H1 (cell line): ENCODE results near the gene POLG. TPM values are rescaled to one million over a fixed set of nuclear protein-coding genes. Genes with fewer than 3 reads are reported as not detected.
A peak's percentile ranks its signal among the peaks of the same experiment; 100 is the strongest.

Experiments
- CTCF ChIA-PET: fragments of 300-600 bp; sonication (Branson Sonifier 250); formaldehyde crosslinking; loops from one replicate; lab custom pipeline; 2021; ENCODE audit not compliant: partially characterized antibody; lab: Charles Lee
- POLR2A ChIA-PET: fragments of 300-600 bp; sonication (Branson Sonifier 250); formaldehyde crosslinking; loops from one replicate; lab custom pipeline; 2021; ENCODE audit warnings: inconsistent platforms; ENCODE audit not compliant: partially characterized antibody; lab: Charles Lee
- DNase-seq, 2 experiments: peaks; one replicate each; pipeline versions ENCODE4 v3.0.0 to v3.0.0-alpha.2; 2010 to 2022; ENCODE audit warnings: low spot score in 2 of 2, low read depth in 1 of 2, mixed read lengths in 1 of 2
- FAIRE-seq: peaks from 2 replicates; lab custom pipeline; 2011; peaks lifted over from hg19 to GRCh38; lab: Jason Lieb, UNC
- H2AFZ ChIP-seq: 2 replicates; pipeline ENCODE4 v1.8.1; 2012; ENCODE audit warnings: low read length, inconsistent platforms
- H2AK5ac ChIP-seq: 2 replicates; pipeline ENCODE4 v1.6.1; 2013; ENCODE audit warnings: low read depth, low read length
- H2BK120ac ChIP-seq: replicated peaks from 2 replicates; pipeline ENCODE3; 2013; ENCODE audit warnings: low read depth, low read length, inconsistent platforms
- H2BK12ac ChIP-seq: 2 replicates; pipeline ENCODE4 v1.6.1; 2013; ENCODE audit warnings: low read depth, low read length
- H2BK15ac ChIP-seq: 2 replicates; pipeline ENCODE4 v1.6.1; 2013; ENCODE audit warnings: low read length
- H2BK20ac ChIP-seq: 2 replicates; pipeline ENCODE4 v1.6.1; 2013; ENCODE audit warnings: low read length
- H2BK5ac ChIP-seq: 2 replicates; pipeline ENCODE4 v1.6.1; 2013; ENCODE audit warnings: low read depth, low read length
- H3K14ac ChIP-seq: 2 replicates; pipeline ENCODE4 v1.6.1; 2013; ENCODE audit warnings: inconsistent platforms; ENCODE audit not compliant: insufficient read length
- H3K18ac ChIP-seq: 2 replicates; pipeline ENCODE4 v1.6.1; 2013; ENCODE audit warnings: low read length; ENCODE audit errors: extremely low read depth
- H3K23ac ChIP-seq: 2 replicates; pipeline ENCODE4 v1.6.1; 2013; ENCODE audit warnings: inconsistent platforms; ENCODE audit not compliant: insufficient read length
- H3K23me2 ChIP-seq: 2 replicates; pipeline ENCODE4 v1.6.1; 2013; ENCODE audit warnings: low read depth, low read length
- H3K27ac ChIP-seq: 2 replicates; pipeline ENCODE4 v1.6.1; 2011; ENCODE audit warnings: low read depth, low read length, inconsistent platforms
- H3K27me3 ChIP-seq, 4 experiments: replicated peaks in 1 of 4; 1 replicate in 1 of 4; 2 replicates in 3 of 4; pipeline versions ENCODE4 v1.6.1 to v1.8.1; 2011 to 2013; ENCODE audit warnings: low read length in 3 of 4, mild to moderate bottlenecking in 3 of 4, inconsistent platforms in 2 of 4, mixed read lengths in 2 of 4, moderate library complexity in 1 of 4; ENCODE audit not compliant: control insufficient read depth in 3 of 4, insufficient read depth in 3 of 4; ENCODE audit errors: extremely low read depth in 1 of 4
- H3K36me3 ChIP-seq, 4 experiments: 2 replicates each; pipeline versions ENCODE4 v1.6.1 to v1.8.1; 2011 to 2013; ENCODE audit warnings: mild to moderate bottlenecking in 4 of 4, low read length in 3 of 4, moderate library complexity in 2 of 4, control low read depth in 1 of 4, inconsistent platforms in 1 of 4; ENCODE audit not compliant: insufficient read depth in 4 of 4, control insufficient read depth in 2 of 4
- H3K4ac ChIP-seq: replicated peaks from 2 replicates; pipeline ENCODE3; 2013; ENCODE audit warnings: low read length, low read depth, mixed read lengths, inconsistent platforms; ENCODE audit not compliant: insufficient read length
- H3K4me1 ChIP-seq, 4 experiments: replicated peaks in 1 of 4; 1 replicate in 1 of 4; 2 replicates in 3 of 4; pipeline versions ENCODE4 v1.6.1 to v1.8.1; 2011 to 2013; ENCODE audit warnings: low read length in 3 of 4, inconsistent platforms in 2 of 4, mixed read lengths in 1 of 4; ENCODE audit not compliant: insufficient read depth in 4 of 4, control insufficient read depth in 3 of 4
- H3K4me2 ChIP-seq, 2 experiments: 2 replicates each; pipeline versions ENCODE4 v1.6.1 to v1.8.1; 2011 to 2013; ENCODE audit warnings: low read depth in 2 of 2, low read length in 2 of 2, control low read depth in 1 of 2, inconsistent platforms in 1 of 2, mild to moderate bottlenecking in 1 of 2; ENCODE audit not compliant: insufficient read depth in 1 of 2
- H3K4me3 ChIP-seq, 4 experiments: fragments of 200-600, 300-600 bp in 1 of 4; sonication (generic), shearing (Covaris generic), sonication (Bioruptor Twin) in 1 of 4; 2 replicates each; pipeline versions ENCODE4 v1.5.1 to v1.8.1; 2011 to 2016; ENCODE audit warnings: low read length in 4 of 4, low read depth in 3 of 4, control low read depth in 2 of 4, inconsistent platforms in 2 of 4, mild to moderate bottlenecking in 2 of 4, mixed read lengths in 1 of 4, moderate library complexity in 1 of 4; ENCODE audit not compliant: insufficient read depth in 2 of 4; ENCODE audit errors: extremely low read depth in 1 of 4
- H3K56ac ChIP-seq: replicated peaks from 2 replicates; pipeline ENCODE3; 2013; ENCODE audit warnings: low read depth, mild to moderate bottlenecking, mixed read lengths, low read length, inconsistent platforms; ENCODE audit not compliant: insufficient read length
- H3K79me1 ChIP-seq: 2 replicates; pipeline ENCODE4 v1.6.1; 2013; ENCODE audit warnings: low read depth, low read length, control low read depth
- H3K79me2 ChIP-seq, 2 experiments: 2 replicates each; pipeline versions ENCODE4 v1.6.1 to v1.8.1; 2012 to 2013; ENCODE audit warnings: low read length in 2 of 2, mild to moderate bottlenecking in 2 of 2, inconsistent platforms in 1 of 2; ENCODE audit not compliant: insufficient read depth in 2 of 2, control insufficient read depth in 1 of 2
- H3K9ac ChIP-seq, 4 experiments: replicated peaks in 1 of 4; 1 replicate in 1 of 4; 2 replicates in 3 of 4; pipeline versions ENCODE4 v1.6.1 to v1.8.1; 2011 to 2013; ENCODE audit warnings: low read depth in 3 of 4, low read length in 3 of 4, control low read depth in 2 of 4, mild to moderate bottlenecking in 2 of 4, moderate library complexity in 2 of 4, inconsistent platforms in 1 of 4; ENCODE audit errors: extremely low read depth in 1 of 4
- H3K9me3 ChIP-seq, 2 experiments: 2 replicates each; pipeline versions ENCODE4 v1.6.1 to v1.8.1; 2012 to 2013; ENCODE audit warnings: mild to moderate bottlenecking in 2 of 2, moderate library complexity in 2 of 2, control low read depth in 1 of 2, inconsistent platforms in 1 of 2, low read depth in 1 of 2, low read length in 1 of 2, mixed read lengths in 1 of 2; ENCODE audit not compliant: insufficient read depth in 2 of 2
- H4K20me1 ChIP-seq, 2 experiments: replicated peaks in 1 of 2; 2 replicates each; pipeline versions ENCODE3 to v1.8.1; 2011 to 2013; ENCODE audit warnings: inconsistent platforms in 2 of 2, low read length in 2 of 2, mild to moderate bottlenecking in 1 of 2; ENCODE audit not compliant: insufficient read depth in 2 of 2, control insufficient read depth in 1 of 2
- H4K5ac ChIP-seq: 2 replicates; pipeline ENCODE4 v1.6.1; 2013; ENCODE audit warnings: low read length, low read depth, mixed read lengths, inconsistent platforms; ENCODE audit not compliant: insufficient read length
- H4K8ac ChIP-seq: 2 replicates; pipeline ENCODE4 v1.8.0; 2013; ENCODE audit warnings: mild to moderate bottlenecking, moderate library complexity, low read length, inconsistent platforms; ENCODE audit not compliant: insufficient read depth; ENCODE audit errors: extremely low read depth
- H4K91ac ChIP-seq: replicated peaks from 2 replicates; pipeline ENCODE3; 2013; ENCODE audit warnings: low read length, mixed read lengths, inconsistent platforms; ENCODE audit not compliant: insufficient read length
- ASH2L ChIP-seq: fragments of 200-600, 300-600 bp; sonication (generic); IDR thresholded peaks from one replicate; pipeline ENCODE4 v1.7.1; 2017; ENCODE audit warnings: low read length
- EZH2 ChIP-seq: fragments of 200-600 bp; sonication (generic); IDR thresholded peaks from 2 replicates; pipeline ENCODE4 v1.7.1; 2012; ENCODE audit warnings: low read depth, mild to moderate bottlenecking, moderate library complexity, low read length, inconsistent platforms; ENCODE audit not compliant: severe bottlenecking
- JUND ChIP-seq: IDR thresholded peaks from 2 replicates; pipeline ENCODE4 v1.6.1; 2011; ENCODE audit warnings: mild to moderate bottlenecking, improper control_type of control experiment, low read length
- SP1 ChIP-seq: IDR thresholded peaks from 2 replicates; pipeline ENCODE4 v1.6.1; 2011; ENCODE audit warnings: low read depth, low read length
- SUZ12 ChIP-seq: fragments of 200-600 bp; sonication (generic); IDR thresholded peaks from 2 replicates; pipeline ENCODE4 v1.6.1; 2012; ENCODE audit warnings: mild to moderate bottlenecking, inconsistent platforms, low read length, moderate library complexity, mixed read lengths
- WGBS, 2 experiments: shearing (Covaris generic) in 1 of 2; methylation state at CpG; one replicate each; pipeline versions ENCODE4 v1.1.6 to v1.1.7; 2013 to 2015; ENCODE audit warnings: low lambda C conversion rate in 2 of 2, mixed read lengths in 2 of 2, inconsistent platforms in 1 of 2, low coverage in 1 of 2, missing lambda C conversion rate in 1 of 2; ENCODE audit not compliant: insufficient replicate concordance in 2 of 2, insufficient coverage in 1 of 2, insufficient read length in 1 of 2; ENCODE audit errors: extremely low coverage in 1 of 2, missing lambda C conversion rate in 1 of 2; 5-methylcytosine and 5-hydroxymethylcytosine counted together
- polyA plus RNA-seq, 7 experiments: library from polyadenylated mRNA; depleted of rRNA in 3 of 7; stranded (reverse) in 5 of 7; unstranded in 2 of 7; fragments of >200 nt in 5 of 7; fragments of 200-250 nt in 2 of 7; gene quantifications; 1 replicate in 5 of 7; 2 replicates in 1 of 7; 4 replicates in 1 of 7; pipeline versions ENCODE4 v1.2.1 to v1.2.3, GENCODE V29; 2011 to 2013; ENCODE audit warnings: missing spikeins in 2 of 7, mixed read lengths in 2 of 7
- total RNA-seq: library from RNA; stranded (reverse); fragmentation: NEBNext Ultra II Directional; extraction: Animal tissue kit (Norgen Biotek cat#: 25700); gene quantifications from 2 replicates; pipeline ENCODE4 v1.2.1, GENCODE V29; 2021

POLG gene
- total and polyA plus RNA-seq, 2 of the 8 experiments (the other 6 are each of a cell fraction or from before 2014, with no cell fraction given): 14.8 to 52.3 TPM

GRCh38 chr15:89366656-89367393, 32.2 kb upstream of the POLG start:
- Histone ChIP-seq H3K9ac (no peak overlapping the region), H3K56ac (no peak overlapping the region), H4K91ac (no peak overlapping the region), H3K18ac (no peak overlapping the region), H3K9me3 (no peaks in the 10 kb centered on the region; a peak in 1 of 4 replicates), H2BK120ac (no peak overlapping the region), H4K20me1 (peaks cover 17 to 38% of the 10 kb centered on the region in 2 experiments), H2AK5ac (no peak overlapping the region), H3K36me3 (peaks cover 0 to 7% (median 0%) of the 10 kb centered on the region in 4 experiments; a peak in 1 of 8 replicates), H3K4me1 (peaks cover 2 to 36% (median 20%) of the 10 kb centered on the region in 4 experiments), H3K23me2 (peaks cover 7% of the 10 kb centered on the region; the same call in 1 of the 2 replicates), H4K8ac (no peak overlapping the region), H3K4me2 (peak overlapping the region; percentile 58 to 80), H4K5ac (no peak overlapping the region), H3K27me3 (peaks cover 98 to 100% (median 100%) of the 10 kb centered on the region in 4 experiments), H2BK20ac (no peak overlapping the region), H3K79me1 (no peaks in the 10 kb centered on the region), H2BK5ac (no peak overlapping the region), H3K27ac (no peak overlapping the region), H3K4me3 (peak overlapping the region in 1 of 4 experiments; percentile 50; a peak in 2 of 8 replicates), H3K14ac (no peak overlapping the region), H2AFZ (no peak overlapping the region), H3K79me2 (no peaks in the 10 kb centered on the region), H3K23ac (no peak overlapping the region), H2BK12ac (peak overlapping the region; percentile 2; the same call in 1 of the 2 replicates), H2BK15ac (0 out of 2 replicates have a peak overlapping the region, but pooled peaks have one; percentile 22), H3K4ac (no peak overlapping the region)
- ChIA-PET POLR2A (interaction anchor here (0.7 to 1.0 kb wide), 2 partner anchors 11 to 40 kb away, joined by 3 read pairs; no protein-coding TSS in a partner anchor), CTCF (interaction anchor here (0.6 to 18.6 kb wide), 6 partner anchors 9 to 188 kb away, joined by 3 to 412 read pairs (median 40); no protein-coding TSS in a partner anchor)
- no peak for TF ChIP-seq SP1
- no peak for TF ChIP-seq JUND
- TF ChIP-seq SUZ12: peak; percentile 58; the same call in 1 of the 2 replicates
- peak; percentile 51 for TF ChIP-seq EZH2
- TF ChIP-seq ASH2L: no peak
- no peak for DNase-seq
- no peak for FAIRE-seq
- 26% methylated on average over 21 of the region's 21 CpGs; no CpG with 5 or more reads in 1 of the 2 experiments for WGBS, 2 experiments
